Measurements from ENCODE around the gene ANKFN1. TPM values are rescaled to one million over a fixed set of nuclear protein-coding genes. Genes with fewer than 3 reads are reported as not detected.
A peak's percentile ranks its signal among the peaks of the same experiment; 100 is the strongest.

The ANKFN1 gene
- total RNA-seq, result 1 to 10 TPM in 1 of 2 donors, under 1 TPM in 1; 0.37 to 1.2 TPM
- long read RNA-seq, partial matches to known transcripts, result 0 of 1 reads
- long read RNA-seq, other reads (novel, unspliced or antisense), result 0 of 1 reads

GRCh38 chr17:56152874-56153602 is at the start of gene ANKFN1:
Gene ANKFN1, plus strand, starts transcription at chr17:56153475. Its CDS starts 59,193 bp downstream, at chr17:56212668.
- ATAC-seq (no peak), DNase-seq (no peak)
- intact Hi-C loops (cut with DNase I, micrococcal nuclease), result no loop called here

- DNase-seq (peak in 1 of 2 donors; percentile 3), ATAC-seq (peak; percentile 82)
- intact Hi-C loops (cut with DNase I, micrococcal nuclease), result no loop called here
Measured at GRCh38 chr17:56108811-56109284, 44.4 kb upstream of the ANKFN1 start.

- ATAC-seq, result no peak
- DNase-seq, result peak in 1 of 2 donors; percentile 5
- intact Hi-C loops (cut with DNase I, micrococcal nuclease), result no loop called here
Measured at GRCh38 chr17:56109836-56110235, 43.4 kb upstream of the ANKFN1 start.

- ATAC-seq (peak; percentile 95), DNase-seq (peak; percentile 71 to 85)
- intact Hi-C loops (cut with DNase I, micrococcal nuclease), result no loop called here
Measured at GRCh38 chr17:56110463-56111135, 42.7 kb upstream of the ANKFN1 start.

GRCh38 chr17:56111706-56112485 is 41.4 kb upstream of the ANKFN1 start:
- intact Hi-C loops (cut with DNase I, micrococcal nuclease), result no loop called here
- DNase-seq, result no peak
- no peak for ATAC-seq

- ATAC-seq (no peak), DNase-seq (peak in 1 of 2 donors; percentile 4)
- intact Hi-C loops (cut with DNase I, micrococcal nuclease), result no loop called here
Measured at GRCh38 chr17:56113486-56113885, 39.8 kb upstream of the ANKFN1 start.

- intact Hi-C loops (cut with DNase I, micrococcal nuclease), result no loop called here
- no peak for DNase-seq
- no peak for ATAC-seq
Measured at GRCh38 chr17:56114469-56114868, 38.8 kb upstream of the ANKFN1 start.

- ATAC-seq (no peak), DNase-seq (no peak)
- intact Hi-C loops (cut with DNase I, micrococcal nuclease), result no loop called here
Measured at GRCh38 chr17:56119191-56119590, 34.1 kb upstream of the ANKFN1 start.

- intact Hi-C loops (cut with DNase I, micrococcal nuclease), result loop anchor here in 1 of 2 donors (10.0 kb wide), 1 partner anchor 195 kb away; no protein-coding TSS in a partner anchor
- DNase-seq, result no peak
- no peak for ATAC-seq
Measured at GRCh38 chr17:56119936-56120335, 33.3 kb upstream of the ANKFN1 start.

- intact Hi-C loops (cut with DNase I, micrococcal nuclease), result loop anchor here in 1 of 2 donors (10.0 kb wide), 1 partner anchor 193 kb away; no protein-coding TSS in a partner anchor
- DNase-seq (no peak), ATAC-seq (no peak)
Measured at GRCh38 chr17:56121191-56122051, 31.9 kb upstream of the ANKFN1 start.

- intact Hi-C loops (cut with DNase I, micrococcal nuclease), result loop anchor here in 1 of 2 donors (10.0 kb wide), 1 partner anchor 189 kb away; no protein-coding TSS in a partner anchor
- no peak for ATAC-seq
- no peak for DNase-seq
Measured at GRCh38 chr17:56125830-56126819, 27.1 kb upstream of the ANKFN1 start.

- intact Hi-C loops (cut with DNase I, micrococcal nuclease), result loop anchor here in 1 of 2 donors (10.0 kb wide), 1 partner anchor 115 kb away; no protein-coding TSS in a partner anchor
- ATAC-seq, result no peak
- no peak for DNase-seq
Measured at GRCh38 chr17:56130026-56130425, 23.2 kb upstream of the ANKFN1 start.

- ATAC-seq, result no peak
- intact Hi-C loops (cut with DNase I, micrococcal nuclease), result loop anchor here in 1 of 2 donors (10.0 kb wide), 1 partner anchor 114 kb away; no protein-coding TSS in a partner anchor
- DNase-seq, result no peak
Measured at GRCh38 chr17:56130631-56131030, 22.6 kb upstream of the ANKFN1 start.

- ATAC-seq (no peak), DNase-seq (no peak)
- intact Hi-C loops (cut with DNase I, micrococcal nuclease), result loop anchor here in 1 of 2 donors (10.0 kb wide), 1 partner anchor 113 kb away; no protein-coding TSS in a partner anchor
Measured at GRCh38 chr17:56131431-56131830, 21.8 kb upstream of the ANKFN1 start.

GRCh38 chr17:56136301-56136700 is 17.0 kb upstream of the ANKFN1 start:
- ATAC-seq (no peak), DNase-seq (no peak)
- intact Hi-C loops (cut with DNase I, micrococcal nuclease), result loop anchor here in 1 of 2 donors (10.0 kb wide), 1 partner anchor 108 kb away; no protein-coding TSS in a partner anchor

- no peak for DNase-seq
- intact Hi-C loops (cut with DNase I, micrococcal nuclease), result no loop called here
- ATAC-seq, result no peak
Measured at GRCh38 chr17:56141046-56141839, 12.0 kb upstream of the ANKFN1 start.
